RWPE1 (cell line): ENCODE results near the gene PNMT.

ENCODE experiments used
- CTCF ChIA-PET: fragments of 350-600 bp; sonication (Branson Sonifier 250); formaldehyde crosslinking; extraction: SDS; loops from one replicate; lab custom pipeline; 2021; lab: Yijun Ruan, JAX
- POLR2A ChIA-PET: fragments of 400-600 bp; formaldehyde crosslinking; extraction: SDS; loops from one replicate; lab custom pipeline; 2020; ENCODE audit warnings: antibody characterized with exemption; ENCODE audit not compliant: low non-redundant PET; lab: Yijun Ruan, JAX
- DNase-seq: peaks from one replicate; pipeline ENCODE4 v3.0.0; 2012; ENCODE audit warnings: low spot score
- H3K27ac ChIP-seq: fragments of 450-650 bp; 2 replicates; pipeline ENCODE4 v1.5.1; 2017
- CTCF ChIP-seq: fragments of 450-650 bp; conservative IDR thresholded peaks from 2 replicates; pipeline ENCODE4 v1.5.1; 2017; ENCODE audit warnings: low read depth, mild to moderate bottlenecking

The PNMT gene

DNA sequence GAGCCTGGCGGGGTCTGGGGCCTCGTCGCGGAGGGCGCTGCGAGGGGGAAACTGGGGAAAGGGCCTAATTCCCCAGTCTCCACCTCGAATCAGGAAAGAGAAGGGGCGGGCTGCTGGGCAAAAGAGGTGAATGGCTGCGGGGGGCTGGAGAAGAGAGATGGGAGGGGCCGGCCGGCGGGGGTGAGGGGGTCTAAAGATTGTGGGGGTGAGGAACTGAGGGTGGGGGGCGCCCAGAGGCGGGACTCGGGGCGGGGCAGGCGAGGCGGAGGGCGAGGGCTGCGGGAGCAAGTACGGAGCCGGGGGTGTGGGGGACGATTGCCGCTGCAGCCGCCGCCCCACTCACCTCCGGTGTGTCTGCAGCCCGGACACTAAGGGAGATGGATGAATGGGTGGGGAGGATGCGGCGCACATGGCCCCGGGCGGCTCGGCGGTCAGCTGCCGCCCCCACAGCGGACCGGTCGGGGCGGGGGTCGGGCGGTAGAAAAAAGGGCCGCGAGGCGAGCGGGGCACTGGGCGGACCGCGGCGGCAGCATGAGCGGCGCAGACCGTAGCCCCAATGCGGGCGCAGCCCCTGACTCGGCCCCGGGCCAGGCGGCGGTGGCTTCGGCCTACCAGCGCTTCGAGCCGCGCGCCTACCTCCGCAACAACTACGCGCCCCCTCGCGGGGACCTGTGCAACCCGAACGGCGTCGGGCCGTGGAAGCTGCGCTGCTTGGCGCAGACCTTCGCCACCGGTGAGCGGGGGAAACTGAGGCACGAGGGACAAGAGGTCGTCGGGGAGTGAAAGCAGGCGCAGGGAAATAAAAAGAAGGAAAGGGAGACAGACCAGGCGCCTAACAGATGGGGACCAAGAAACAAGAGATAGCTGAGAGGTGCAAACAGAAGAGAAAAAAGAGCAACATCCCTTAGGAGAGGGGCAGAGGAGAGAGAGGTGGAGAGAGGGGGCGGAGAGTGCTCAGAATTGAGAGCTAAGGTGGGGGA is at the start of gene PNMT:
PNMT (plus strand) TSS at position 509 of the 980 bp plus-strand sequence; CDS start at position 532, 23 bp downstream.
- TF ChIP-seq CTCF: peak; percentile 75
- POLR2A ChIA-PET: no interaction called here
- CTCF ChIA-PET: interaction anchor here (0.5 to 3.9 kb wide), 22 partner anchors 11 to 399 kb away, joined by 3 to 25 read pairs (median 4); partner anchors contain the start of gene PGAP3
- no peak within 1 kb of the TSS for H3K27ac ChIP-seq
- peak; percentile 41 for DNase-seq

- no peak for DNase-seq
- ChIA-PET POLR2A (interaction anchor here (1.3 kb wide), 1 partner anchor 45 kb away, joined by 4 read pairs; no protein-coding TSS in a partner anchor), CTCF (interaction anchor here (0.6 to 1.9 kb wide), 8 partner anchors 11 to 413 kb away, joined by 3 to 6 read pairs (median 4); partner anchors contain the start of genes PNMT and PSMD3)
- peak overlapping the region; percentile 80 for H3K27ac ChIP-seq
- TF ChIP-seq CTCF: no peak
These were observed 49.1 kb upstream of the PNMT start for GRCh38 chr17:39618956-39619785.

GRCh38 chr17:39619786-39620101 is 48.5 kb upstream of the PNMT start:
- no peak for TF ChIP-seq CTCF
- ChIA-PET POLR2A (interaction anchor here (1.3 kb wide), 1 partner anchor 46 kb away, joined by 4 read pairs; no protein-coding TSS in a partner anchor), CTCF (interaction anchor here (0.6 to 1.3 kb wide), 3 partner anchors 86 to 361 kb away, joined by 3 to 4 read pairs (median 4); partner anchors contain the start of gene PSMD3)
- DNase-seq: no peak
- peak overlapping the region; percentile 80; the same call in 1 of the 2 replicates for H3K27ac ChIP-seq

GRCh38 chr17:39621523-39622379 is 46.5 kb upstream of the PNMT start:
- peak; percentile 98 for TF ChIP-seq CTCF
- CTCF ChIA-PET: interaction anchor here (0.5 to 5.0 kb wide), 52 partner anchors 10 to 991 kb away, joined by 3 to 66 read pairs (median 4); partner anchors contain the start of genes ERBB2, GSDMB, IKZF3 and PGAP3
- POLR2A ChIA-PET: no interaction called here
- peak overlapping the region; percentile 23 for H3K27ac ChIP-seq
- DNase-seq: peak; percentile 80

DNA sequence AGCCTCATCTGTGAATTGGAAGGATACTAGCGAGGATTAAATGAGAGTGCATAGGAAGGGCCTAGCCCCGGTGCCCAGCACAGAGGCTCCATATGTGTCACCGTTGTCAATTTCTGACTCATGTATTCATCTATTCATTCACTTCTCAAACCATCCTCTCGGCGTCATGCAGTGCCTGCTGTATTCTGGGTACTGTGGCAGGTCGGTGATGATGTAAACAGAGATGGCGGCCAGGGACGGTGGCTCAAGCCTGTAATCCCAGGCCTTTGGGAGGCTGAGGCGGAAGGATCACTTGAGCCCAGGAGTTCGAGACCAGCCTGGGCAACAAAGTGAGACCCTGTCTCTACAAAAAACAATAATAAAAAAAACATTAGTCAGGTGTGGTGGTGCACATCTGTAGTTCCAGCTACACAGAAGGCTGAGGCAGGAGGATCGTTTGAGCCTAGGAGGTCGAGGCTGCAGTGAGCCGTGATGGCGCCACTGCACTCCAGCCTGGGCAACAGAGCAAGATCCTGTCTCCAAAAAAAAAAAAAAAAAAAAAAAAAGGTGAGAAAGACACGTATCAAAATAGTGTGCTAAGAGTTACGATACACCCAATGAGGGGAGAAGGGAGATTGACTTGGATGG is 45.8 kb upstream of the PNMT start:
- H3K27ac ChIP-seq: peak overlapping the region; percentile 23
- TF ChIP-seq CTCF: no peak
- no peak for DNase-seq
- ChIA-PET CTCF (interaction anchor here (0.5 to 5.0 kb wide), 23 partner anchors 11 to 418 kb away, joined by 3 to 66 read pairs (median 5); partner anchors contain the start of gene IKZF3), POLR2A (no interaction called here)
